T-helper 1 cell (primary cell): ENCODE measurements around the gene CPOX.

Source experiments
- DNase-seq, 5 donors: peaks; one replicate each; pipeline ENCODE4 v3.0.0-alpha.2; 2012 to 2020

The CPOX gene

GRCh38 chr3:98534168-98534567 lies 59.2 kb downstream of the CPOX start:
- peak in 1 of 5 donors; percentile 38 for DNase-seq

- DNase-seq, result peak in 1 of 5 donors; percentile 40
These were observed 60.5 kb downstream of the CPOX start for GRCh38 chr3:98532709-98533571.

- DNase-seq, result peak in 1 of 5 donors; percentile 44
These were observed 61.2 kb downstream of the CPOX start for GRCh38 chr3:98532275-98532637.

GRCh38 chr3:98531622-98532274 lies 61.7 kb downstream of the CPOX start, which contains the start of gene GPR15:
TSS of gene GPR15 (plus strand) at chr3:98531978. CDS start at chr3:98532034, 56 bp downstream.
- peak in 1 of 5 donors; percentile 81 for DNase-seq

- no peak for DNase-seq
These were observed 62.7 kb downstream of the CPOX start for GRCh38 chr3:98530676-98531075.

- no peak for DNase-seq
These were observed 63.5 kb downstream of the CPOX start for GRCh38 chr3:98529856-98530459.
